Lower lobe of right lung (tissue), 2 donors: ENCODE measurements around the gene FILIP1L. TPM values are rescaled to one million over a fixed set of nuclear protein-coding genes. Genes with fewer than 3 reads are reported as not detected.

Experiments
- ATAC-seq, 2 donors: fragments of 200-7000 bp; cut with Tn5 transposase; one replicate each; pipeline ENCODE4 v1.9.1; 2020 to 2022; ENCODE audit warnings: mild to moderate bottlenecking in 2 of 2, moderate library complexity in 2 of 2
- DNase-seq: peaks from one replicate; pipeline ENCODE4 v3.0.0-alpha.2; 2020
- H3K27ac ChIP-seq: fragments of 200-600 bp; one replicate; pipeline ENCODE4 v1.8.0; 2022
- H3K27me3 ChIP-seq: fragments of 200-600 bp; one replicate; pipeline ENCODE4 v1.8.0; 2022; ENCODE audit warnings: low read depth
- H3K36me3 ChIP-seq: fragments of 200-600 bp; one replicate; pipeline ENCODE4 v1.8.0; 2022; ENCODE audit warnings: mild to moderate bottlenecking
- H3K4me1 ChIP-seq: fragments of 200-600 bp; one replicate; pipeline ENCODE4 v1.8.0; 2022
- H3K4me3 ChIP-seq: fragments of 200-600 bp; one replicate; pipeline ENCODE4 v1.8.0; 2022; ENCODE audit warnings: mild to moderate bottlenecking
- H3K9me3 ChIP-seq: fragments of 200-600 bp; one replicate; pipeline ENCODE4 v1.8.0; 2022
- intact Hi-C: fragments of 100-400 bp; cut with DNase I; formaldehyde crosslinking; loops from one replicate; pipeline ENCODE4 v1.11.0; 2022
- total RNA-seq: library from RNA; stranded (reverse); fragmentation: NEBNext Ultra II Directional; extraction: Animal tissue kit (Norgen Biotek cat#: 25700); gene quantifications from one replicate; pipeline ENCODE4 v1.2.1, GENCODE V29; 2021
- TF ChIP-seq, protein P1 (sequence below): fragments of 200-600 bp; IDR thresholded peaks from one replicate; pipeline ENCODE4 v1.8.0; 2022; ENCODE audit warnings: antibody characterized with exemption, mild to moderate bottlenecking
- donor health status: DM: no; HTN: yes; CAD: no; lungs with severe emphysema.

The FILIP1L gene
- total RNA-seq, 1 donor from 2014 or later = 25.0 TPM

DNA sequence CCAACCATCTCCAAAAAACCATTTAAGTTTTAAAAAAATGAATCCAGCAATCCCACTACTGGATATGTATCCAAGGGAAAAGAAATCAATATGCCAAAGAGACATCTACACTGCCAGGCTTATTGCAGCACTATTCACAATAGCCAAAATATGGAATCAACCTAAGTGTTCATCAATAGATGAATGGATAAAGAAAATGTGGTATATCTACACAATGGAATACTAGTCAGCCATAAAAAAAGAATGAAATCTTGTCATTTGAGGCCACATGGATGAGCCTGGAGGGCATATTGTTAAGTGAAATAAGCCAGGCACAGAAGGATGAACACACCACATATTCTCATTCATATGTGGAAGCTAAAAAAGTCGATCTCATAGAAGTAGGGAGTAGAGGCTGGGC lies 136.1 kb downstream of the FILIP1L start:
- intact Hi-C loops = no loop called here
- TF ChIP-seq, protein P1, sequence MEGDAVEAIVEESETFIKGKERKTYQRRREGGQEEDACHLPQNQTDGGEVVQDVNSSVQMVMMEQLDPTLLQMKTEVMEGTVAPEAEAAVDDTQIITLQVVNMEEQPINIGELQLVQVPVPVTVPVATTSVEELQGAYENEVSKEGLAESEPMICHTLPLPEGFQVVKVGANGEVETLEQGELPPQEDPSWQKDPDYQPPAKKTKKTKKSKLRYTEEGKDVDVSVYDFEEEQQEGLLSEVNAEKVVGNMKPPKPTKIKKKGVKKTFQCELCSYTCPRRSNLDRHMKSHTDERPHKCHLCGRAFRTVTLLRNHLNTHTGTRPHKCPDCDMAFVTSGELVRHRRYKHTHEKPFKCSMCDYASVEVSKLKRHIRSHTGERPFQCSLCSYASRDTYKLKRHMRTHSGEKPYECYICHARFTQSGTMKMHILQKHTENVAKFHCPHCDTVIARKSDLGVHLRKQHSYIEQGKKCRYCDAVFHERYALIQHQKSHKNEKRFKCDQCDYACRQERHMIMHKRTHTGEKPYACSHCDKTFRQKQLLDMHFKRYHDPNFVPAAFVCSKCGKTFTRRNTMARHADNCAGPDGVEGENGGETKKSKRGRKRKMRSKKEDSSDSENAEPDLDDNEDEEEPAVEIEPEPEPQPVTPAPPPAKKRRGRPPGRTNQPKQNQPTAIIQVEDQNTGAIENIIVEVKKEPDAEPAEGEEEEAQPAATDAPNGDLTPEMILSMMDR = no peak
- Histone ChIP-seq H3K36me3 (no peaks in the 10 kb centered on the region), H3K4me1 (no peaks in the 10 kb centered on the region), H3K9me3 (no peaks in the 10 kb centered on the region), H3K4me3 (no peak overlapping the region), H3K27me3 (no peaks in the 10 kb centered on the region), H3K27ac (no peak overlapping the region)
- no peak for DNase-seq
- no peak for ATAC-seq

DNA sequence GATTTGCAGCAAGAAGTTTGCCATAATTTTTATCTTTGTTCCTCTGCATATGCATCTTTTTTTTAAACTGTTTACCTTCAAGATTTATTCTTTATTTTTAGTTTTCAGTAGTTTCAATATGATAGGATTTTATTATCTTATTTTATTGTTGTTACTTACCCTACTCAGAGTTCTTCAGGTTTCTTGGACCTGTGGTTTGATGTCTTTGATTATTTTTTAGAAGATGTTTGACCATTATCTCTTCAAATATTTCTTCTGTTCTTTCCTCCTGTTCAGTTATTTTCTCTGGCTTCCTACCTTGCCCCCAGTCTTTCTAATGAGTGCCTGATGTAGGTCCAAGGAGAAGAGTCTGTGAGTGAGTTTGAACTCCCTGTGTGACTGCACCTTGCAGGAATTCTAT lies 137.7 kb downstream of the FILIP1L start:
- intact Hi-C loops = no loop called here
- Histone ChIP-seq H3K4me3 (no peak overlapping the region), H3K4me1 (no peaks in the 10 kb centered on the region), H3K36me3 (no peaks in the 10 kb centered on the region), H3K27me3 (no peaks in the 10 kb centered on the region), H3K9me3 (no peaks in the 10 kb centered on the region), H3K27ac (no peak overlapping the region)
- TF ChIP-seq, protein P1 = no peak
- ATAC-seq (no peak), DNase-seq (no peak)

DNA sequence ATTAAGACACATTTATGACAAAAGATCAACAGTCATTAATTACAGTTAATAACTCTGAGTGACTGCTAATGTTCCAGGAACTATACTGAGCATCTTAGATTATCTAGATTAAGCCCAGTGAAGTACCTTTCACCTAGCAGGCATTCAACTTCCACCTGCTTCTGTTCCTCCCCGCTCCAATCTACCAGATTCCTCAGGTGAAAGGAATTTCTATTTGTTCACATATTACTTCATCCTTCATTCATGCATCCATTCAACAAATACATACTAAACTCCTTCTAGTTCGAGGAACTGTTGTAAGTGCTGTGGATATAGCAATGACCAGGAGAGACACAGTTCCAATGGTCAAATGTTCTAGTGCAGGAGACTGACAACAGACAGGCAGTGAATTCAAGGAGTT lies 139.3 kb downstream of the FILIP1L start:
- no peak overlapping the region for H3K4me3 ChIP-seq
- DNase-seq (no peak), ATAC-seq (peak in 1 of 2 donors; percentile 39)
- intact Hi-C loops = no loop called here
- TF ChIP-seq, protein P1 = no peak
- no peak overlapping the region for H3K27ac ChIP-seq
- no peaks in the 10 kb centered on the region for H3K9me3 ChIP-seq
- no peaks in the 10 kb centered on the region for H3K27me3 ChIP-seq
- H3K4me1 ChIP-seq = no peaks in the 10 kb centered on the region
- no peaks in the 10 kb centered on the region for H3K36me3 ChIP-seq

DNA sequence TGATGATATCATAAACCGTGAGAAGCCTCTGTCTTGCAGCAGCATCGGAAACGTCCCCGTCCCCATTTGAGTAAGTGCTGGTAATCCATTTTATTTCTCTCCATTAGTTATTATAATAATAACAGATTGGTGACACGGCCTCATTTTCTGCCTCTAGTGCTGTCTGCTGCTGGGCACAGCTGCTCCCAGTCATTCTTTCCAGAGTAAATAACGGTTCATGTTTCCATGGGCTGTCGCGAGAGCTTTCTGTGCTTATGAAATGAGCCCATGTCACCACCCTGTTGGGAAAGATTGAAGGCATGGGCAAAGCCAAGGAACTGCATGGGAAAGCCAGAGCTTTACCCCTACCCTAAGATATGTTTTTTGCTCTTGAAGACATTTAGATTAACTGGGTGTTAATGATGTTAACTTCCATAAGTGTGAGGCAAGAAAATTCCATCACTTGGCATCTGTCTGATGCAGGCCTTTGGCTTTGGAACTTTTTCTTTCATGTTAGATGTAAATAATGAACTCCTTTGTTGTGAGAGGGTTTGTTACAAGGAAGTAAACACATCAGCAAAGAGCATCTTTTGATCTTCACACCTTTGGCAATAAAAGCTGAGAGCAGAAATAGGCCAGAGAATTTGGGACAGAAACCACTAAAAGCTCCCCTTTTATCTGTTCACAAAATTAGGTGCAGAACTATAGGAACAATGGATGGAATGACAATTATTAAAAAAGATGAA lies 141.8 kb downstream of the FILIP1L start:
- DNase-seq (no peak), ATAC-seq (no peak)
- intact Hi-C loops = no loop called here
- Histone ChIP-seq H3K4me1 (no peaks in the 10 kb centered on the region), H3K27me3 (no peaks in the 10 kb centered on the region), H3K27ac (no peak overlapping the region), H3K4me3 (no peak overlapping the region), H3K36me3 (no peaks in the 10 kb centered on the region), H3K9me3 (no peaks in the 10 kb centered on the region)
- TF ChIP-seq, protein P1 = no peak

DNA sequence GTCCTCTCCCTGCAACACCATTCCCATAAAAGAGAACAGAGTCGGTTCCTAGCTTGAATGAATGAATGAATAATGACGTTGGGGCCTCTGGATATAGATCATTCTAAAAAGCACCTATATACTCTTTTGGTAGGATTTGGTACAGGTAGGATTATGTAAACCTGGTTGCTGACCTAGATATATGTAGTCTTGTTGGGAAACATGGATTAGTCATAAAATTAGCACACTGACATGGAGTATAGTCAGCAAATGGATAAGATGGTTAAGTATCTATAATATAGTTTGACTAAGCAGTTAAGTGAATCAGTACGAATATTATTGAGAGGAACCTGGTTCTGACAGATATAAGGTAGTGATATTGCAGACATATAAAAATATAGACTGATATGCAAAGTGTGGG lies 142.5 kb downstream of the FILIP1L start:
- Histone ChIP-seq H3K4me3 (no peak overlapping the region), H3K4me1 (no peaks in the 10 kb centered on the region)
- intact Hi-C loops = no loop called here

More for the DNA sequence above, 142.5 kb downstream of the FILIP1L start:
- Histone ChIP-seq H3K9me3 (no peaks in the 10 kb centered on the region), H3K27me3 (no peaks in the 10 kb centered on the region), H3K27ac (no peak overlapping the region), H3K36me3 (no peaks in the 10 kb centered on the region)
- TF ChIP-seq, protein P1 = no peak
- ATAC-seq (no peak), DNase-seq (no peak)
